GM20000 (cell line): ENCODE measurements around the gene SMIM35.

Source experiments
- DNase-seq: peaks from one replicate; pipeline ENCODE4 v3.0.0; 2012; ENCODE audit warnings: low spot score
- CTCF ChIP-seq: IDR thresholded peaks from 2 replicates; pipeline ENCODE4 v1.5.1; 2012; ENCODE audit warnings: mild to moderate bottlenecking, control low read depth; ENCODE audit errors: extremely low read depth, missing control alignments

Gene SMIM35

GRCh38 chr11:118108513-118108912 lies 21.8 kb upstream of the SMIM35 start:
- no peak for TF ChIP-seq CTCF
- no peak for DNase-seq

- no peak for DNase-seq
- TF ChIP-seq CTCF = no peak
Measured at GRCh38 chr11:118106789-118107335, 20.1 kb upstream of the SMIM35 start.

GRCh38 chr11:118105657-118106305 lies 19.0 kb upstream of the SMIM35 start:
- TF ChIP-seq CTCF = no peak
- no peak for DNase-seq

GRCh38 chr11:118104491-118104890 lies 17.7 kb upstream of the SMIM35 start:
- DNase-seq = no peak
- TF ChIP-seq CTCF = no peak

GRCh38 chr11:118102721-118103261 lies 16.0 kb upstream of the SMIM35 start:
- no peak for DNase-seq
- no peak for TF ChIP-seq CTCF

- TF ChIP-seq CTCF = no peak
- no peak for DNase-seq
Measured at GRCh38 chr11:118100691-118101232, 14.0 kb upstream of the SMIM35 start.

GRCh38 chr11:118099838-118100556 lies 13.2 kb upstream of the SMIM35 start:
- DNase-seq = no peak
- no peak for TF ChIP-seq CTCF
